Activated CD8-positive, alpha-beta T cell treated with anti-CD3 and anti-CD28 coated beads, Interleukin-2, amount 10 ng/mL, durations not matched to agents 7 days and 5 days (primary cell): ENCODE data around the gene CGB3. TPM values are rescaled to one million over a fixed set of nuclear protein-coding genes. Genes with fewer than 3 reads are reported as not detected.
"Not testable (repeated sequence)": the region's sequence is repeated elsewhere in the genome, so short reads cannot be mapped to it uniquely, and the experiment has no call there.

Experiments
- ATAC-seq: fragments of 150-1000 bp; cut with Tn5 transposase; one replicate; pipeline ENCODE4 v1.10.0; 2021; ENCODE audit warnings: moderate library complexity
- CTCF ChIA-PET: fragments of 350-600 bp; sonication (Branson Sonifier 250); formaldehyde crosslinking; loops from one replicate; lab custom pipeline; 2021; ENCODE audit warnings: antibody characterized with exemption; lab: Charles Lee
- POLR2A ChIA-PET: fragments of 350-600 bp; sonication (Branson Sonifier 250); formaldehyde crosslinking; loops from one replicate; lab custom pipeline; 2021; ENCODE audit warnings: antibody characterized with exemption; lab: Charles Lee
- DNase-seq: peaks from one replicate; pipeline ENCODE4 v3.0.0-alpha.2; 2020
- H3K27ac Mint-ChIP-seq: one replicate; pipeline ENCODE4 v1.8.0; 2021; ENCODE audit warnings: mild to moderate bottlenecking, mixed read lengths
- H3K27me3 Mint-ChIP-seq: one replicate; pipeline ENCODE4 v1.8.0; 2021; ENCODE audit warnings: low read depth, mixed read lengths
- H3K36me3 Mint-ChIP-seq: one replicate; pipeline ENCODE4 v1.8.0; 2021; ENCODE audit warnings: low read depth, mixed read lengths
- H3K4me1 Mint-ChIP-seq: one replicate; pipeline ENCODE4 v1.8.0; 2021; ENCODE audit warnings: low read depth, mixed read lengths
- H3K4me3 Mint-ChIP-seq: one replicate; pipeline ENCODE4 v1.8.0; 2021; ENCODE audit warnings: mild to moderate bottlenecking, mixed read lengths
- H3K9me3 Mint-ChIP-seq: one replicate; pipeline ENCODE4 v1.8.0; 2022; ENCODE audit warnings: mixed read lengths; ENCODE audit not compliant: insufficient read depth
- total RNA-seq, 2 experiments: library from RNA; stranded (reverse); gene quantifications; one replicate each; pipeline ENCODE4 v1.2.3, GENCODE V29; 2021

Gene CGB3
- total RNA-seq, 2 experiments from 2014 or later = not detected

DNA sequence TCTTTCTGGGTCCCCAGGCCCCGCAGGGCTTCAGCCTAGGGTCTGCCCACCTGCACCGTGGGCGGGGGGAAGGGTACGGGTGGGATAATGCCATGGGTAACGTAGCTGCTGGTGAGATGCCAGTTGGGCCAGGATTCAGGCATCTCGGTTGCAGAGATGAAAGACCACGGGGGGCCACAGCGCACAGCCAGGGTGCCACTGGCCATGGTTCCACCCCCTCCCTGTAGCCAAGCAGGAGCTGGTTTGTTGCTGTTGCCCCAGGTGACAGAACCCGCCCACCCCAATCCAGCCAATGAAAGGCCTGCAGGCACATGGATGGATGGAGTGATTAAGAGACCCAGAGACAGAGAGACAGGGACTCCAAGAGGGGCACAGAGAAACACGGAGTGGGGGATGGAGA lies 34.4 kb upstream of the CGB3 start:
- POLR2A ChIA-PET = no interaction called here
- H3K4me3 Mint-ChIP-seq = no peak overlapping the region
- CTCF ChIA-PET = interaction anchor here (1.7 to 1.9 kb wide), 2 partner anchors 11 to 59 kb away, joined by 5 to 7 read pairs; no protein-coding TSS in a partner anchor
- DNase-seq (no peak), ATAC-seq (no peak)
- H3K27ac Mint-ChIP-seq = no peak overlapping the region
- H3K4me1 Mint-ChIP-seq = peaks cover 28% of the 10 kb centered on the region
- peaks cover 49% of the 10 kb centered on the region for H3K27me3 Mint-ChIP-seq
- no peaks in the 10 kb centered on the region for H3K36me3 Mint-ChIP-seq
- H3K9me3 Mint-ChIP-seq = no peaks in the 10 kb centered on the region

DNA sequence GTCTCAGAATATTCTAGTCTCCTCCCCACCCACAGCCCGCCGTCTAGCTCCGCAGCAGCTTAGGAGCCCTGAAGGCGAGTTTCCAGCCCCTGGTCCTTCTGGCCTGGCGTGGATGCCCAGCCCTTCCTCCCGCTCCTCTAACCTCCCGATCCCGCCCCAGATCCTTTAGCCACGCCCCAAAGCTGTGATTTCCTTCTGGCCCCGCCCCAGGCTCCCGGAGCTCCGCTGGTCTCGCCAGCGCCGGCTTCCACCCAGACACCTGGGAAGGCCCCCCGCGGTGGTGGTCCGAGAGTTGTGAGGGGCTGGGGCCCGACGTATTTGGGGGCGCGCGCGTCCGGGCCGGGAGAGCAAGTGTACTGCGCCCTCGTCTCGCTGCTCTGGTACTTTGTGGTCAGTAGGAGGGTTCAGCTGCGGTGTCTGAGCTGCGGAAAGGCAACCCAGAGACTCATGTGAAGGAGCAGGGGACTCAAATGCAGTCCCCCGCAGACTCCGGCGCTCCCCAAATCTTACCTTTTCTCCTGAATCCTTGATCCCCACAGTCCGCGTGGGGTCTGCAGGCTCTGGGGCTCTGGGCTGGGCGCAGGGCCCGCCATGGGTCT lies 33.6 kb upstream of the CGB3 start, which contains the start of gene CGB7:
CGB7 (minus strand) TSS at position 114 of the 599 bp plus-strand sequence. CDS start 2,374 bp downstream, outside the sequence.
- H3K9me3 Mint-ChIP-seq = no peaks in the 10 kb centered on the region
- ATAC-seq = peak; percentile 13
- peaks cover 45% of the 10 kb centered on the region for H3K27me3 Mint-ChIP-seq

DNA sequence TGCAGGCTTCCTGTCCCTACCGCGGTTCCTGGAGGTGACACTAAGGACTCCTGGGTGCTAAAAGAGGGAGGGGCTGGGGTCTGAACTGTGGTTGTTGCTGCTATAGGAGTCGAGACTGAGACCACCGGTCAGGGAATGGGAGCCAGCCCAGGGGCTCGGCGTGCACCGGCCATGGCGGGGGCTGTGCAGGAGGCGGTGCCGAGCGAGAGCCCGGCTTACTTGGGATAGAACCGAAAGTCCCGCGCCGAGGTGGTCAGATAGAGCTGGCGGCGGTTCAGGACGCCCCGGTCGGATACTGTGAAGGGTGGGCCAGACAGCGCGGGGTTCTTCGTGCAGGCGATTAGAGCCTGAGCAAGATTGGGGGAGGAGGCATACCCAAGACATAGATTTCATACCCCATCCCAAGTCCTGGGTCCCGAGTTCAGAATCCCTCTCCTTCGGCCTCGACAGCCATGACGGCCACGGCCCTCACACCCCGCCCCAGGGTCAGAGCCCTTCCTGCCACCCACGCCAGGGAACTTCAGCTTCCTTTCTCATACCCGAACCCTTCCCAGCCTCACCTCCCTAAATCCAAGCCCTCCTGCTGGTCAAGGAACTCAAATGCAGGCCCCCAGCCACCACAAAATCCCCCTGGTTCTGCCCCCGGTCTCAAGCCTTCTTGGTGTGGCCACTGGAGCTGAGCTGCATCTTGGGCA lies 32.9 kb upstream of the CGB3 start:
- CTCF ChIA-PET = interaction anchor here (0.9 to 2.4 kb wide), 11 partner anchors 18 to 661 kb away, joined by 3 to 8 read pairs (median 4); partner anchors contain the start of genes GYS1, LIN7B and RUVBL2
- H3K9me3 Mint-ChIP-seq, ATAC-seq, POLR2A ChIA-PET, H3K27ac Mint-ChIP-seq, H3K36me3 Mint-ChIP-seq, DNase-seq: not testable (repeated sequence)
- Mint-ChIP-seq H3K4me1 (peaks cover 28% of the 10 kb centered on the region), H3K4me3 (peak overlapping the region; percentile 52), H3K27me3 (peaks cover 45% of the 10 kb centered on the region)

More for the DNA sequence above, 33.6 kb upstream of the CGB3 start, which contains the start of gene CGB7:
- ChIA-PET CTCF (interaction anchor here (0.9 to 2.4 kb wide), 7 partner anchors 17 to 141 kb away, joined by 3 to 8 read pairs (median 5); partner anchors contain the start of genes GYS1, LIN7B and RUVBL2), POLR2A (no interaction called here)
- Mint-ChIP-seq H3K36me3 (no peaks in the 10 kb centered on the region), H3K4me1 (peaks cover 28% of the 10 kb centered on the region), H3K27ac (no peak within 1 kb of the TSS), H3K4me3 (peak within 1 kb of the TSS; percentile 52)
- peak; percentile 51 for DNase-seq

DNA sequence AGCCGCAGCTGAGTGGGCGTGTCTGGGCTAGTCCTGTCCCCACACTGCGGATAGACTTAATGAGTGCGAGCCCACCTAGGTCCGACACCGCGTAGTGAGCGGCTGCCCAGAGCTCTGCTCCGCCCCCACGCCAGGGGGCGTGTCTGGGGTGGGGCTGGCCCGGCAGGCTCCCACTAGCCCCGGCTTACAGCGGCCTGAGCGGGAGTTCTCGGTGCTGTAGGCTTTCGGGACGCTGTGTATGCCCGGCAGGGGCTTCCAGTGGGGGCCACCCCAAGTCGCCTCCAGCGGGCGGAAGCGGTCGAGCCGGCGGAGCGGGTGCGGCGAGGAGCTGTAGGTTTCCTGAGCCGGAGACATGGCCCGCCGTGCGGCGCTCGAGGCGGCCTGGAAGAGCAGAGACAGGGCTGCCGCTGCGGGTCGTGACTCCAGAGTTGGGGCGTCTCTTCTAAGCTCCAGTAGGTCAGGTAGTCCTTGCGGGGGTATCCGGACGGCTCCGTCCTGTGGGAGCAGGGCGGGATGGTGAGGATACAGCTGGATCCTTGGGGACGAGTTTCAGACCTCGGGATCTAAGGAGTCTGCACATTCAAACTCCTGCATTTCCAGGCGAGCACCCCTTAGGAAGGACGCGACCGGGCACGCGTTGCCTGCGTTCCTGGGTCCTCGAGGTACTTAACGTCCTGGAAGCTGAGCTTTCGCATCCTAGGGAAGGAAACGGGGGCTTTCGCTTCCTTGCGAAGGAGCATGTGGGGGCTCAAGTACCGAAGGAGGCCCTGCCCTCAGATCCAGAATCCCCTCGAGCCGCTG lies 32.2 kb upstream of the CGB3 start:
- Mint-ChIP-seq H3K27me3 (peaks cover 45% of the 10 kb centered on the region), H3K36me3 (no peaks in the 10 kb centered on the region), H3K27ac (no peak overlapping the region), H3K4me3 (peak overlapping the region; percentile 52), H3K9me3 (no peaks in the 10 kb centered on the region), H3K4me1 (peaks cover 28% of the 10 kb centered on the region)
- DNase-seq = peak; percentile 68
- CTCF ChIA-PET = interaction anchor here (0.5 to 2.4 kb wide), 11 partner anchors 18 to 1147 kb away, joined by 3 to 8 read pairs (median 3); partner anchors contain the start of genes GYS1, LIN7B and RUVBL2
- POLR2A ChIA-PET = no interaction called here
- ATAC-seq = peak; percentile 84

DNA sequence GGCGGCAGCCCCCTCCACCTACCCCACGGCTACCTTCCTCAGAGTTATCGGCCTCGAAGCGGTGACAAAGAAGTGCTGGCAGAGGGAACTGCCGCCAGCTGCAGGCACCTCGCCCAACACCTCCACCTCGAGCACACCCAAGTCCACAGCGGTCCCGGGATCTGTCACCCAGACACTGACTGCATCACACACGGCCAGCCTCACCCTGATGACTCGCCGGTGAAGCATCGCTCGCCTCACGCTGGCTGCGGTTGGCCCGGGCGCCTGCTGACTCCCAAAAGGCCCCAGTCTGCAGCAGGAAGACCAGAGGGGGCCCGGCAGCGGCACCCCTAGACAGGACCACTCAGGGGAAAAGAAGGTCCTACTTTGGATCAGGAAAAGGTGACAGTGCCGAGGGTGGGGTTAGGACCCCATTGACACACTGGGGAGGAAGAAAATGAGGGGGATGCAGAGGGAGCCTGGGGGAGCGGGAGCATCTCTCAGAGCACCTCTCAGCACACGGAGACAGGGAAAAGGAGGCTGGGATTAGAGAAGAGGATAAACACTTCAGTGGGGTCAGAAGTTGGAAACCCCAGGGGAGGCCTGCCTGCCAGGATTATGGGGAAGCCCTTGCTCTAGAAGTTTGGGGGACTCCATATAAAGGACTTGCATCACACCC lies 26.4 kb upstream of the CGB3 start:
- H3K36me3 Mint-ChIP-seq, POLR2A ChIA-PET, H3K27ac Mint-ChIP-seq, H3K4me1 Mint-ChIP-seq, H3K4me3 Mint-ChIP-seq, DNase-seq, H3K9me3 Mint-ChIP-seq, CTCF ChIA-PET, ATAC-seq, H3K27me3 Mint-ChIP-seq: not testable (repeated sequence)

DNA sequence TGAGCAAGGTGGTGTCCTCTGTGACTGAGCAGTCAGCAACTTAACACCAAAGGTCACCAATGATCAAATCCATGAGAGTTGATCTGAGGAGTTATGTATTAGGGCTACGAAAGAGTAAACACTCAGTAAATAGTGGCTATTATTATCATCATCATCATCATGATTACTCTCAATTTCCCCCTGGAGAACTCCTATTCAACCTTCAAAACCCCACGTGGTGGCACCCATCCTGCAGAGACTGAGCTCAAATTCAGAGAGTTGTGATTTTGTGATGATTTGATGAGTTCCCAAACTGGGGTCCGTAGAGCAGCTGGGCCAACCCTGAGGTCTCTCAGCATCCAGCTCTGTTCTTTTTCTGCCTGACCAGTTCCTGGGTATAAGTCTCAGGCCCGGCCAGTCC lies 25.7 kb upstream of the CGB3 start:
- H3K4me1 Mint-ChIP-seq, H3K27ac Mint-ChIP-seq, ATAC-seq, H3K36me3 Mint-ChIP-seq, H3K27me3 Mint-ChIP-seq, CTCF ChIA-PET, POLR2A ChIA-PET, DNase-seq, H3K4me3 Mint-ChIP-seq, H3K9me3 Mint-ChIP-seq: not testable (repeated sequence)

DNA sequence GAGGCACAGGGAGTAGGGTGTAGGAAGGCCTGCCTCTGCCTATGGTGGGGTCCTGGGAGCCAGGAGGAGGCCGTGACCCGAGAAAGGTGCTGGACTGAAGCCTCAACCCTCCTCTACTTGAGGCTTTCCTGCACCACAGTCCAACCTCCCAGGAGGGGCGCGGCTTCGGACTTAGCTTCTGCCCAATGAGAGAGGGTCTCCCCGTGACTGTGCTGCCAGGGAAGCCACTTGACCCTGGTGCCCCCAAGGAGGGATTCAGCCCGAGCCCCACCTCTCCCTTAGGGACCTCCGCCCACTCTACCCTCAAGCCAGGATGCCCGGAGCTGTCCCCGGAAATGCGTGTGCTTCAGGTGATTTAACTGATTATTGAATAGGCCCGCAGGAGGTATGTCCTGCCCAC lies 24.9 kb upstream of the CGB3 start, which contains the start of gene CGB8:
CGB8 (minus strand) TSS at position 101 of the 400 bp plus-strand sequence. CDS start 372 bp downstream, outside the sequence.
- H3K36me3 Mint-ChIP-seq, POLR2A ChIA-PET, H3K4me3 Mint-ChIP-seq, H3K4me1 Mint-ChIP-seq, DNase-seq, H3K27me3 Mint-ChIP-seq, CTCF ChIA-PET, ATAC-seq, H3K27ac Mint-ChIP-seq, H3K9me3 Mint-ChIP-seq: not testable (repeated sequence)

DNA sequence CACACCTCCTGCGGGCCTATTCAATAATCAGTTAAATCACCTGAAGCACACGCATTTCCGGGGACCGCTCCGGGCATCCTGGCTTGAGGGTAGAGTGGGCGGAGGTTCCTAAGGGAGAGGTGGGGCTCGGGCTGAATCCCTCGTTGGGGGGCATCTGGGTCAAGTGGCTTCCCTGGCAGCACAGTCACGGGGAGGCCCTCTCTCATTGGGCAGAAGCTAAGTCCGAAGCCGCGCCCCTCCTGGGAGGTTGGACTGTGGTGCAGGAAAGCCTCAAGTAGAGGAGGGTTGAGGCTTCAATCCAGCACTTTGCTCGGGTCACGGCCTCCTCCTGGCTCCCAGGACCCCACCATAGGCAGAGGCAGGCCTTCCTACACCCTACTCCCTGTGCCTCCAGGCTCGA lies 19.4 kb upstream of the CGB3 start, which contains the start of gene CGB5:
CGB5 (plus strand) TSS at position 301 of the 400 bp plus-strand sequence. CDS start 362 bp downstream, outside the sequence.
- H3K27ac Mint-ChIP-seq, CTCF ChIA-PET, H3K27me3 Mint-ChIP-seq, ATAC-seq, H3K36me3 Mint-ChIP-seq, DNase-seq, POLR2A ChIA-PET, H3K4me3 Mint-ChIP-seq, H3K4me1 Mint-ChIP-seq, H3K9me3 Mint-ChIP-seq: not testable (repeated sequence)

DNA sequence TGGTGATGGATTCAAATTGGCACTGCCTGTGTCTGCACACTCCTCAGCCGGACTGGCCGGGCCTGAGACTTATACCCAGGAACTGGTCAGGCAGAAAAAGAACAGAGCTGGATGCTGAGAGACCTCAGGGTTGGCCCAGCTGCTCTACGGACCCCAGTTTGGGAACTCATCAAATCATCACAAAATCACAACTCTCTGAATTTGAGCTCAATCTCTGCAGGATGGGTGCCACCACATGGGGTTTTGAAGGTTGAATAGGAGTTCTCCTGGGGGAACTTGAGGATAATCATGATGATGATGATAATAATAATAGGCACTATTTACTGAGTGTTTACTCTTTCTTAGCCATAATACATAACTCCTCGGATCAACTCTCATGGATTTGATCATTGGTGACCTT lies 18.5 kb upstream of the CGB3 start:
- H3K9me3 Mint-ChIP-seq, DNase-seq, H3K36me3 Mint-ChIP-seq, ATAC-seq, POLR2A ChIA-PET, H3K27me3 Mint-ChIP-seq, H3K4me1 Mint-ChIP-seq, H3K4me3 Mint-ChIP-seq, H3K27ac Mint-ChIP-seq, CTCF ChIA-PET: not testable (repeated sequence)

DNA sequence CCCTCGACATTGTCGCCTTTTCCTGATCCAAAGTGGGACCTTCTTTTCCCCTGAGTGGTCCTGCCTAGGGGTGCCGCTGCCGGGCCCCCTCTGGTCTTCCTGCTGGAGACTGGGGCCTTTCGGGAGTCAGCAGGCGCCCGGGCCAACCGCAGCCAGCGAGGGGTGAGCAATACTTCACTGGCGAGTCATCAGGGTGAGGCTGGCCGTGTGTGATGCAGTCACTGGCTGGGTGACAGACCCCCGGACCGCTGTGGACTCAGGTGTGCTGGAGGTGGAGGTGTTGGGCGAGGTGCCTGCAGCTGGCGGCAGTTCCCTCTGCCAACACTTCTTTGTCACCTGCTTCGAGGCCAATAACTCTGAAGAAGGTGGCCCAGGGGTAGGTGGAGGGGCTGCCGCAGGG lies 18.0 kb upstream of the CGB3 start:
- Mint-ChIP-seq H3K36me3 (no peaks in the 10 kb centered on the region), H3K9me3 (no peaks in the 10 kb centered on the region), H3K4me3 (no peak overlapping the region), H3K4me1 (no peaks in the 10 kb centered on the region), H3K27ac (no peak overlapping the region), H3K27me3 (no peaks in the 10 kb centered on the region)
- no peak for ATAC-seq
- no peak for DNase-seq
- ChIA-PET CTCF (no interaction called here), POLR2A (no interaction called here)

DNA sequence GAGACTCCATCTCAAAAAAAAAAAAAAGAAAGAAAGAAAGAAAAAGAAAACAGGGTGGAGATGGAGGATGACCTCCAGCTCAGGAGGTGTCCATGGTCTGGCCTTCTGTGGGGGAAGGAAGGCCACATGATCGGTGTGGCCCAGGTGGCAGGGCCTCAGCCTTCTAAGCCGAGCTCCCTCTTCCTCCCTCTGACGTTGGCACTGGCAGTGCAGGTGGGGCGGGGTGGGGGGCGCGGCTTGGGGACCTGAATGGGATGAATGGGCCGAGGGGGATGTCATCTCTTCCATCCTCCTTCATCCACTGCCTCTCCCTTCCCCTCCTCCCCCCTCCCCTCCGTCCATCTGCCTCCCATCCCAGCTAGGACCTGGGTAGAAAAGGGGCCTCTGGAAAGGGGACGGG lies 15.6 kb upstream of the CGB3 start:
- ATAC-seq, H3K36me3 Mint-ChIP-seq, POLR2A ChIA-PET, H3K27ac Mint-ChIP-seq, CTCF ChIA-PET, H3K4me3 Mint-ChIP-seq, H3K4me1 Mint-ChIP-seq, DNase-seq, H3K9me3 Mint-ChIP-seq, H3K27me3 Mint-ChIP-seq: not testable (repeated sequence)
